Erythroblast (primary cell): ENCODE measurements around the gene PTGFR.

ENCODE experiments used
- GATA1 ChIP-seq: IDR thresholded peaks from 2 replicates; pipeline ENCODE4 v1.6.1; 2011; ENCODE audit warnings: low read depth, mild to moderate bottlenecking, control low read depth, low read length, moderate library complexity
- POLR2A ChIP-seq: IDR thresholded peaks from 2 replicates; pipeline ENCODE4 v1.6.1; 2011; ENCODE audit warnings: mild to moderate bottlenecking, low read length

DNA sequence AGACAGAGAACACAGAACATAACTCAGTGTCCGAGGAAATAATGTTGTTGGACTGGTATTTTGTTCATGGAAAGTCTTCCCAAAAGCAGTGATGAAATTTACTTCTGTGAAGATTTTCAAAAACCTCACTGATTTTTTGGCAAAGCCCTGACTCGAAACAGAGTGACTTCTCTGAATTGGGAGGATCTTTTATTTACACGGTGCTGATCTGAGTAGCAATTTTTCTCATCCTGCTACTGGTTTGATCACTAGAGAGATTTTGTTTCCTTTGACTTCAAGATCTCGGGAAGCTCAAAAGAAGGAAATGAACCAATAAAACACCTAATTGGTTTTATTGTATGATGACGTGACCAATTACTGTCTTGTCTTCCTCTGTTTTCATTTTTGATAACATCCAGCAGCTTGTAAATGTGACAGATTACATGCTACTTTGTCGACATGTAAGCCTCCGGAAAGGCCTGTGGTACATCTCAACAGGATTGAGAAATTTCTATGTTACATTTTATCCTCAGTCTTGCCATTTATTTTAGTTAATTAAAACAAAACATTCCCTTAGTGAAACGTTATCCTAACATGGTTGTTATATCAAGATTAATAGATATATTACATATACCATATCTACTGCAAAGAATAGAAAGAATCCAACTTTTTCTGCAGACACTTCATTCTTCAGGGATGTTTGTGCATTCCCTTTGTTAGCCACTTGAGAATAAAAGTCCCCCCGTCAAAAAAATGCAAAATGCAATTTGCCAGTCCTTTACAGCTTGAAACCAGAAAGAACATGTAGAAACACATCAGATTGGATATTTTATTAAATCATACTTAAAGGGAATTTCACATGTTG is 86.7 kb downstream of the PTGFR start:
- no peak for TF ChIP-seq GATA1
- no peak for TF ChIP-seq POLR2A
